AG04449 (cell line): ENCODE results near the gene EIF4H.

Source experiments
- CTCF ChIA-PET: fragments of 350-600 bp; formaldehyde crosslinking; extraction: SDS; loops from one replicate; lab custom pipeline; 2021; ENCODE audit warnings: antibody characterized with exemption; lab: Yijun Ruan, JAX
- POLR2A ChIA-PET: fragments of 400-600, 350-600 bp; formaldehyde crosslinking; extraction: SDS; loops from one replicate; lab custom pipeline; 2020; ENCODE audit warnings: antibody characterized with exemption, inconsistent platforms; lab: Yijun Ruan, JAX
- DNase-seq: peaks from one replicate; pipeline ENCODE4 v3.0.0-alpha.2; 2010; ENCODE audit warnings: low read depth, low spot score
- H3K4me3 ChIP-seq: 2 replicates; pipeline ENCODE4 v1.5.1; 2011; ENCODE audit warnings: low read depth, mild to moderate bottlenecking, control low read depth, low read length
- TF ChIP-seq, protein P1 (sequence below): IDR thresholded peaks from one replicate; pipeline ENCODE4 v1.5.1; 2011; ENCODE audit warnings: mild to moderate bottlenecking, moderate library complexity, low read length, control low read depth, inconsistent platforms; ENCODE audit not compliant: insufficient read depth; ENCODE audit errors: missing control alignments

Gene EIF4H

DNA sequence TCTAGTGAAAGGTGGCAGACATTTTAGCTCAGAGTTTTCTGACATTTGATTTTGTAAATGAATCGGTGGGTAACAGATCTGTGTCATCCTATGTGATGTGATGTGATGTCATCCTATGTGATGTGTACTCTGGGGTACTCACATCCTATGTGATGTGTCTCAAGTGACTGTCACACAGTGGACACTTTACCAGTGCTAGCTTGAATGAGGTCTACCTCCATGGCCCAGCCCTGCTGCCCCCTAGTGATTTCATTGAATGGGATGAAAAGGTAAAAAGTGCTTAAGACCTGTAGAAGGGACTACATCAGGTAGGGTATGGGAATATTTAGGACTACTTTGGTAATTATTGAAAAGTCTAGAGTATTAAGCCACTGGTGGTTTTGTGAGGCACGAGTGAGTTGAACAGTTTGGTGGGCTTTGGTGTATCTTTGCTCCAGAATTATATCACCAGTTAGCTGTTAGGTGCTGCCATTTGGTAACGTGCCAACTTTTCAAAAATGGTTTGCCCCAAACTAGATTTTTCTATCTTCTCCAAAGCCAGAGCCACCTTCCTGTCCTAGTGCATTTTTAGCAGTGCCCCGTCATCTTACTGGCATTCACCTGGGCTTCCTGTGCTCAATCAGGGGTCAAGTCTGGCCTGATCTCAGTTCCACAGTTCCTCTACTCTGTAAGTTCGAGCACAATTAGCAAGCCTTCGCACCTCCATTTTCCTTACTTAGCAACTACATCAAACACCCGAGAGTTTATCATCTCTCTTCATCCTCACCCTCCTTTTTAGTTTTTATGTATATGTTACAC is 9.7 kb downstream of the EIF4H start:
- DNase-seq, result no peak
- CTCF ChIA-PET, result interaction anchor here (0.6 to 4.7 kb wide), 8 partner anchors 10 to 118 kb away, joined by 3 to 21 read pairs (median 4); no protein-coding TSS in a partner anchor
- no peak overlapping the region for H3K4me3 ChIP-seq
- TF ChIP-seq, protein P1, sequence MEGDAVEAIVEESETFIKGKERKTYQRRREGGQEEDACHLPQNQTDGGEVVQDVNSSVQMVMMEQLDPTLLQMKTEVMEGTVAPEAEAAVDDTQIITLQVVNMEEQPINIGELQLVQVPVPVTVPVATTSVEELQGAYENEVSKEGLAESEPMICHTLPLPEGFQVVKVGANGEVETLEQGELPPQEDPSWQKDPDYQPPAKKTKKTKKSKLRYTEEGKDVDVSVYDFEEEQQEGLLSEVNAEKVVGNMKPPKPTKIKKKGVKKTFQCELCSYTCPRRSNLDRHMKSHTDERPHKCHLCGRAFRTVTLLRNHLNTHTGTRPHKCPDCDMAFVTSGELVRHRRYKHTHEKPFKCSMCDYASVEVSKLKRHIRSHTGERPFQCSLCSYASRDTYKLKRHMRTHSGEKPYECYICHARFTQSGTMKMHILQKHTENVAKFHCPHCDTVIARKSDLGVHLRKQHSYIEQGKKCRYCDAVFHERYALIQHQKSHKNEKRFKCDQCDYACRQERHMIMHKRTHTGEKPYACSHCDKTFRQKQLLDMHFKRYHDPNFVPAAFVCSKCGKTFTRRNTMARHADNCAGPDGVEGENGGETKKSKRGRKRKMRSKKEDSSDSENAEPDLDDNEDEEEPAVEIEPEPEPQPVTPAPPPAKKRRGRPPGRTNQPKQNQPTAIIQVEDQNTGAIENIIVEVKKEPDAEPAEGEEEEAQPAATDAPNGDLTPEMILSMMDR, result no peak
- POLR2A ChIA-PET, result no interaction called here

DNA sequence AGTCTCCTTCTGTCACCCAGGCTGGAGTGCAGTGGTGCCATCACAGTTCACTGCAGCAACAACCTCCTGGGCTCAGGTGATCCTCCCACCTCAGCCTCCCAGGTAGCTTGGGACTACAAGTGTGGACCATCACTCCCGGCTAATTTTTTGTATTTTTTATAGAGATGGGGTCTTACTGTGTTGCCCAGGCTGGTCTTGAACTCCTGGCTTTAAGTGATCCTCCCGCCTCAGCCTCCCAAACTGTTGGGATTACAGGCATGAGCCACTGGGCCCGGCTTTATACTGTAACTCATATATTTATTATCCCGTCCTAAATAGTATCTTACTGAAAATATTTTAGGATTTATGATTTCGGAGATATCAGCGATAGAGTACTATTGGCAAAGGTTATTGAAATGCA is 10.9 kb downstream of the EIF4H start:
- H3K4me3 ChIP-seq, result no peak overlapping the region
- TF ChIP-seq, protein P1, result no peak
- no peak for DNase-seq
- ChIA-PET CTCF (interaction anchor here (0.7 to 4.7 kb wide), 6 partner anchors 9 to 217 kb away, joined by 3 to 21 read pairs (median 3); no protein-coding TSS in a partner anchor), POLR2A (no interaction called here)

DNA sequence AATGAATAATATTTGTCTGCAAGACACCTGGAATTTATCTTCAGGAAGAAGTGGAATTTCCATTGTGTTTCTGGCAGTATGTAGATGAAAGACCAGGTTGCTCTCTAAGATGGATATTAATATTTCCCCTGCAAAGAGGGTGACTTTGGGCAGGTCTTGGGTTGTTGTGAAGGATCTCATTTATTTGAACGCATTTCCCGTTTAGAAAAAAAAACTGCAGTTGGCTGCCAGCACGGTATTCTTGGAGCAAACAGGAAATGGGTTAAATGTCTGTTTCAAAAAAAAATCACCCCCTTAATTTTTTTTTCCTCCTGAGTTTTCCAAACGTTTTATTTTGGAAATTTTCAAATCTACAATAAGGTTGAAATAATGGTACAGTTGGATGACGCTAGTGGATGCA is 11.5 kb downstream of the EIF4H start:
- DNase-seq, result no peak
- TF ChIP-seq, protein P1, result no peak
- POLR2A ChIA-PET, result no interaction called here
- CTCF ChIA-PET, result interaction anchor here (0.7 to 4.7 kb wide), 7 partner anchors 11 to 217 kb away, joined by 3 to 21 read pairs (median 3); no protein-coding TSS in a partner anchor
- no peak overlapping the region for H3K4me3 ChIP-seq

DNA sequence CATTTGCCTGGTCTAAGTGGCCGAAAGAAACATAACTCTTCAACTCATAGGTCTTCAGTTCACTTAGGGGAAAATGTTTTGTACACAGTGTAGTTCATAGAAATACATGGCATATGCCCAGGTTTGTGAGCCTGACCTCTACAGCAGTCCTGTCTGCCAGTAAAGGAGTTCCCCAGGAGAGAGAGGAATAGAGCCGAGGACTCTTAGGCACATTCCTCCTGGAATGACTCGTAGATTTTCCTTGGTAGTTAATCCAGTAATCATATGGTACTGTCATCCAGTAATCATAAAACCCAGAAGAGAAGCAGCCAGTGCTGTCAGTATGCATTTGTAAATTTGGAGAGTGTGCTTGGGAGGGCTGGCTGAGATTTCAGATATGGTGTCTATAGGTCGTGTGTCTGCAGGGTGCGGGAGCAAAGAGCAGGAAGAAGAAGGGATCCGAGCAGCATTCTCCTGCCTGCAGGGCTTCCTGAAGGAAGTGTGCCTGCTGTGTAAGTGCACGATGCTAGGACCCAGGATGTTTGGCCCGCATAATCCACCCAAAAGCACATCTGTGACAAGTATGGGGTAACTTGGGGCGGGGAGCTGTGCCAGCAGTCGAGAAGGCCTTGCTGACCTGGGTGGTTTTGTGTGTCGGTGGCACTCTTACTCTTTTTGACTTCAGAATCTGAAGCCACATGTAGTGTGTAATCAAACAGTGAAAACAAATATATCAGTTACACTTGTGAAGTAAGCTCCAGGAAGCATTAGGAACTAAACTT is 13.9 kb downstream of the EIF4H start:
- CTCF ChIA-PET, result interaction anchor here (1.0 to 3.0 kb wide), 4 partner anchors 13 to 332 kb away, joined by 4 to 18 read pairs (median 6); no protein-coding TSS in a partner anchor
- H3K4me3 ChIP-seq, result no peak overlapping the region
- DNase-seq, result no peak
- POLR2A ChIA-PET, result no interaction called here
- TF ChIP-seq, protein P1, result no peak

DNA sequence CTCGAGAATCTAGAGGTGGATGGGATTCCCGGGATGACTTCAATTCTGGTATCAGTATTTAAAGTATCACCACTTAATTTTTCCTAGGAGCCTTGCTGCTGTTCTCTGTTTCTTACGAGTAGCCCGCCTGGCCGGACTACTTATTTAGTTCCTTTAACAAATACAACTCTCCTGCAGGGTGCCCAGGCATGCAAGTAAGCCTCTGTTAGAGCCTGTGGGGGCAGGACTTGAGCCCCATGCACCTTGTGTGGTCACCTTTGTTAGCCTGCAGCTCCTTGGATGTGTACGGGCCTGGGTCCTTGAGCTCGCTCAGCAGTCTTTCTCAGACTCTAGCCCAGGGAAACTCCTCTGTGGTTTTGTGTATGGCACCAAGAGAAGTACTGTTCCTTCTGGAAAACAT is 16.1 kb downstream of the EIF4H start:
- ChIA-PET POLR2A (no interaction called here), CTCF (interaction anchor here (1.1 to 5.6 kb wide), 6 partner anchors 14 to 334 kb away, joined by 3 to 81 read pairs (median 10); no protein-coding TSS in a partner anchor)
- H3K4me3 ChIP-seq, result no peak overlapping the region
- no peak for DNase-seq
- TF ChIP-seq, protein P1, result no peak
